A549 treated with RU486 at 1 μM for 4 hours (cell line): Measurements from ENCODE around the gene NGDN. TPM values are rescaled to one million over a fixed set of nuclear protein-coding genes. Genes with fewer than 3 reads are reported as not detected.

Source experiments
- total RNA-seq: library from RNA; stranded (reverse); fragments of 200-300 nt; extraction: Qiagen RNA extraction; gene quantifications from 5 replicates; pipeline ENCODE4 v1.2.3, GENCODE V29; 2022; ENCODE audit warnings: low read depth

Gene NGDN, protein sequence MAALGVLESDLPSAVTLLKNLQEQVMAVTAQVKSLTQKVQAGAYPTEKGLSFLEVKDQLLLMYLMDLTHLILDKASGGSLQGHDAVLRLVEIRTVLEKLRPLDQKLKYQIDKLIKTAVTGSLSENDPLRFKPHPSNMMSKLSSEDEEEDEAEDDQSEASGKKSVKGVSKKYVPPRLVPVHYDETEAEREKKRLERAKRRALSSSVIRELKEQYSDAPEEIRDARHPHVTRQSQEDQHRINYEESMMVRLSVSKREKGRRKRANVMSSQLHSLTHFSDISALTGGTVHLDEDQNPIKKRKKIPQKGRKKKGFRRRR
- total RNA-seq, result 58.7 to 78.0 TPM (median 71.2 TPM) in 5 replicates

DNA sequence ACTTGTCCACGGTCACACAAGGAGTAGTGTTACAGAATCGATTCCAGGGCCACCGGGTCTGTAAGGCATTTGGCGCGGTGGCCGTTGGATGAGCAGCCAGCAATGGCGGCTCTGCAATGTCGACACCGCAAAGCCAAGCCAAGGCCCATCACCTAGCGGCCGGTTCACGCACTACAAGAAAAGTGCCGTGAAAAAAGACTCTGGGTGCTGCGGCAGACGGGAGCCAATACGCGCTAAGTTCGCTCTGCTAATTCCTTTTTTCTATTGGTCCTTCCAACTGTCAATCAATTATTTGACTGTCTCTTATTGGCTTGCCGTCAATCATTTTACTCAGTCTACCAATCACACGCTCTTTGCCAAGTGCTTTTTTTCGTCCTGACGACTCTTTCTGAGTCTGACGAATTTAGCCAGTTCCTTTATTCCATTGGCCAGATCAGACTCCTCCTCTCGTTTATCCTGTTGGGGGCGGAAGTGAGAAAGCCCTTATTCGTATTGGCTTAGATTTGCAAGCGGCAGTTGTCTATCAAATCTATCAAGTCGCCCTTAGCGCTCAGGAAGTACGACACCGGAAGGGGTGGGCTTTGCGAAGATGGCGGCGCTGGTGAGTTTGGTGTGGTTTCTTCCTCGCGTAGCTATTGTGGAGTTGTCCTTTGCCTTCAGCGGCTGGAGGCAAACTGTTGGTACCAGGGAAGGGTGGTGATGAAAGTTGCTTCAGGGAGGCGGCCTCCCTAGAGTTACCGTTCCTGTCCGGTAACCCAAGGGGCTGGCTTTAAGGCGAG lies at the start of gene NGDN:
NGDN (plus strand) TSS at position 577 of the 779 bp plus-strand sequence; CDS start at position 590, 13 bp downstream.

DNA sequence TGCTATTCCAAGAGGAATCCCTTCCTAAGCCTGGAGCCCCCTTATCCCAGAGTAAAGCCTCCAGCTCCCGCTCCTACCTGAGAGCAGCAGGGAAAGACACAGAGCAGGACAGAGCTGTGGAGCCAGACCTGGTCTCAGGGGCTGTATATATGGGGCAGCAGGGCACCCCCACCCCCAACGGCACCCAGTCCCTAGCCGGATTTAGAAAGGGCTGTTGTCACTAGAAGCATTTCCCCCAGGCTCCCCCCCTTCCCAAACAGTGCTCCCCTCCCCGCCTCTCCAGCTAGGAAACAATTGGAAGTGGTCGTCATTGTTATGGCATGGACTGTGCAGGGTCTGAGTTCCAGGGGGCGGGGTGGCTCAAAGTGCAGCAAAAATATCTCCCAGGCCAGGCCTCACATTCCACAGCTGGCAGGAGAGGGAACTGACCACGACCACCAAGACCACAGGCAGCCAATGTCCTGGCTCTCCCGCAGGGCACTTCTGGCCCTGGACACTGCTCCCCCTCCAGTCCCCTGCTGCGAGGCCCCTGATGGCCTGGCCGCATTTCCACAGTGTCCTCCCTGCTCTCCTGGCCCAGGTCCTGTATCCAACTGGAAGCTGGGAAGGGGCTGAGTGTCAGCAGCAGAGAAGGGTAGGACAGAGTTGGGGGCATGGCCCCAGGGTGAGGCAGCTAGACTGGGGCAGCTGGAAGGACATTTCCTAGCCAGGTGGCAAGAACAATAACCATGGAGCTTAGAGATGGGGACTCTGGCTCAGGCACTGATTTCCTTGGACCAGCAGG lies 33.8 kb upstream of the NGDN start, which contains the start of gene MYH7:
MYH7 (minus strand) TSS at position 118 of the 784 bp plus-strand sequence. CDS start 1,928 bp downstream, outside the sequence.

Other genes starting within 250 kb of the NGDN start
- not detected in 5 replicates for gene RNF212B, start 231.8 kb upstream of the NGDN start, total RNA-seq
- 6.8 to 9.3 TPM (median 7.4 TPM) in 5 replicates for gene HOMEZ, start 183.6 kb upstream of the NGDN start, total RNA-seq
- 3.5 to 6.1 TPM (median 4.6 TPM) in 5 replicates for gene PPP1R3E, start 166.8 kb upstream of the NGDN start, total RNA-seq
- 18.6 to 22.7 TPM (median 21.0 TPM) in 5 replicates for gene BCL2L2, start 162.9 kb upstream of the NGDN start, total RNA-seq
- 133 to 164 TPM (median 158 TPM) in 5 replicates for gene PABPN1, start 148.2 kb upstream of the NGDN start, total RNA-seq
- gene SLC22A17, start 116.8 kb upstream of the NGDN start, total RNA-seq, result 5.2 to 8.9 TPM (median 6.8 TPM) in 5 replicates
- gene EFS, start 104.5 kb upstream of the NGDN start, total RNA-seq, result not detected in 5 replicates
- not detected in 5 replicates for gene IL25, start 96.9 kb upstream of the NGDN start, total RNA-seq
- gene CMTM5, start 92.7 kb upstream of the NGDN start, total RNA-seq, result not detected in 5 replicates
- gene MYH6, start 61.4 kb upstream of the NGDN start, total RNA-seq, result not detected in 5 replicates
- not detected in 5 replicates for gene MYH7, start 34.0 kb upstream of the NGDN start, total RNA-seq
- gene ZFHX2, start 82.1 kb downstream of the NGDN start, total RNA-seq, result 0.88 to 2.1 TPM (median 1.2 TPM) in 5 replicates
- 11.8 to 13.8 TPM (median 12.7 TPM) in 5 replicates for gene THTPA, start 86.6 kb downstream of the NGDN start, total RNA-seq
- gene AP1G2, start 98.1 kb downstream of the NGDN start, total RNA-seq, result 37.1 to 49.3 TPM (median 44.3 TPM) in 5 replicates
- gene JPH4, start 109.1 kb downstream of the NGDN start, total RNA-seq, result 0.03 TPM in 3 of 5 replicates, not detected in the others
- gene DHRS2, start 166.7 kb downstream of the NGDN start, total RNA-seq, result 5.7 to 10.2 TPM (median 7.7 TPM) in 5 replicates